Measurements from ENCODE around the gene ITGB1BP1. TPM values are rescaled to one million over a fixed set of nuclear protein-coding genes. Genes with fewer than 3 reads are reported as not detected.

Gene ITGB1BP1
- total RNA-seq (2016; rRNA removed; fragmentation: Illumina TruSeq; extraction: Trizol) (108 and 125 TPM in 2 replicates), polyA plus RNA-seq (2011; rRNA removed) (83.6 and 106 TPM in 2 replicates), polyA minus RNA-seq (2011; rRNA and poly(A)+ RNA removed; ENCODE audit: low replicate concordance) (13.3 and 35.9 TPM in 2 replicates), Bru-seq, nascent RNA (percentile 76 among the genes with signal in this experiment), BruChase-seq, experiment 1, labeled RNA remaining after a 6-hour chase (percentile 74 among the genes with signal in this experiment), BruChase-seq, experiment 2, labeled RNA remaining after a 2-hour chase (percentile 77 among the genes with signal in this experiment)
- total RNA-seq (2016; cell fraction: cytosol; rRNA removed; fragmentation: Illumina TruSeq; extraction: Trizol; ENCODE audit: low read depth) = 430 and 468 TPM in 2 replicates
- 111 and 112 TPM in 2 replicates for total RNA-seq (2016; cell fraction: insoluble cytoplasmic fraction; rRNA removed; fragmentation: Illumina TruSeq; extraction: Trizol)
- 377 and 404 TPM in 2 replicates for total RNA-seq (2016; cell fraction: membrane; rRNA removed; fragmentation: Illumina TruSeq; extraction: Trizol)
- total RNA-seq (2016; cell fraction: nucleus; rRNA removed; fragmentation: Illumina TruSeq; extraction: Trizol) = 50.0 and 51.9 TPM in 2 replicates
- 45.2 and 54.1 TPM in 2 replicates for polyA plus RNA-seq (2011; cell fraction: cytosol; rRNA removed)
- 41.6 and 57.5 TPM in 2 replicates for polyA plus RNA-seq (2011; cell fraction: nucleus; rRNA removed)
- 89.6 and 111 TPM in 2 replicates for polyA plus RNA-seq (2012)
- 797 and 956 TPM in 2 replicates for polyA plus RNA-seq (2016; cell fraction: cytosol; fragmentation: Illumina TruSeq; extraction: Trizol; ENCODE audit: low read depth)
- polyA plus RNA-seq (2016; cell fraction: insoluble cytoplasmic fraction; fragmentation: Illumina TruSeq; extraction: Trizol; ENCODE audit: low read depth) = 170 and 179 TPM in 2 replicates
- polyA plus RNA-seq (2016; cell fraction: membrane; fragmentation: Illumina TruSeq; extraction: Trizol; ENCODE audit: low read depth) = 570 and 618 TPM in 2 replicates
- polyA plus RNA-seq (2016; cell fraction: nucleus; fragmentation: Illumina TruSeq; extraction: Trizol; ENCODE audit: insufficient read depth, low read depth) = 135 and 136 TPM in 2 replicates
- 17.3 and 20.8 TPM in 2 replicates for polyA minus RNA-seq (2011; cell fraction: cytosol; rRNA and poly(A)+ RNA removed)
- polyA minus RNA-seq (2011; cell fraction: nucleus; rRNA and poly(A)+ RNA removed) = 21.0 and 23.9 TPM in 2 replicates
- long read RNA-seq, experiment 1, full-length matches to known transcripts = 73 of 139 reads
- long read RNA-seq, experiment 1, partial matches to known transcripts = 4 of 139 reads
- long read RNA-seq, experiment 1, other reads (novel, unspliced or antisense) = 62 of 139 reads
- long read RNA-seq, experiment 2, full-length matches to known transcripts = 88 of 139 reads
- long read RNA-seq, experiment 2, partial matches to known transcripts = 12 of 139 reads
- long read RNA-seq, experiment 2, other reads (novel, unspliced or antisense) = 39 of 139 reads

DNA sequence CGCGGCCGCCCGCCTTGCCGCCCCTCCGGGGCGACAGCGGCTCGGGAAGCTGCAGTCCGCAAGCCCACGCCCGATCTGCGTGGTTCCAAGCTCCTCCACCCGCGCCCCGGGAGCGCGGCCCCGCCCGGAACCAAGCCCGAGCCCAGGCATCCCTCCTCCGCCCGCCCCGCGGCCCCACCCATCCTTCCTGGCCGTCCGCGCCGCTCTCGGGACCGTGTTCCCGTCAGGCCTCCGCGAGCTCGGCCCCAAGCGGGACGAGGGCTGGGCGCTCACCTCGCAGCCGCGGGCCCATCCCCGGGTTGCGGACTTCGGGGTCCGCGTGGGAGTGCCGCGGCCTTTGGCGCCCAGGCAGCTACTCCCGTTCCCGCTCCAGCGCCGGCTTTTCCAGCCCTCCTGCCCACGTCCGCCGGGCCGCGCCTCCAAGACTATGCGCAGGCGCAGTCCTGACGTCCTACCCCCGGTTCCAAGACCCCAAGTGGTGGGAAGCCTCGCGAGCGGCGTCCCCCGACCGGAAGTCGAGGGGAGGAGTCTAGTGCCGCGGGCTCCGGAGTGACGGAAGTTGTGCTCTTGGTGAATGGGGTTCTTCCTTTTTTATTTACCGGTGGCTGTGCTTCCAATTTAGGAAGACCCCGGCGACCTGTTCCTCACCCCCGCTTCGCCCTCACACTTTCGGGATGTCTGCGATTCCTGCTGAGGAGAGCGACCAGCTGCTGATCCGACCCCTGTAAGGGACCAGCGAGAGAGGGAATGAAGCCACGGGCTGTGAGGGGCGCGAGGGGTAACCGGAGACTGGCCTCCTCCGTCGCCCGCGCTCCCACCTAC is at the start of gene ITGB1BP1, which contains the start of gene CPSF3:
ITGB1BP1 (minus strand) TSS at position 429 of the 822 bp plus-strand sequence. CDS start 4,831 bp downstream, outside the sequence.
CPSF3 (plus strand) TSS at position 555 of the 822 bp plus-strand sequence; CDS start at position 675, 120 bp downstream.
- H3K27me3 ChIP-seq (ENCODE audit: control insufficient read depth in 1 of 2, insufficient read depth in 2 of 2, low read length in 2 of 2) = no peaks in the 10 kb centered on the region; a peak in 1 of 5 replicates
- H3K4me1 ChIP-seq (ENCODE audit: insufficient read depth, low read length) = peaks cover 57% of the 10 kb centered on the region
- peak within 1 kb of the TSS; percentile 80 to 97 (median 86) for H3K4me3 ChIP-seq (replicated peaks in 1 of 3; ENCODE audit: insufficient read depth in 1 of 3, low read depth in 2 of 3, low read length in 3 of 3)
- no peaks in the 10 kb centered on the region for H4K20me1 ChIP-seq (ENCODE audit: insufficient read depth, low read length)
- BruUV-seq (replicated peaks) = no TSS peak
- FAIRE-seq = peak; percentile 82
- CTCF ChIA-PET (ENCODE audit: low intra/inter-chr PET ratio, low total read pairs) = no interaction called here
- peak within 1 kb of the TSS; percentile 75 for H3K27ac ChIP-seq (ENCODE audit: extremely low read length, insufficient read depth, low read length)
- POLR2A ChIA-PET = interaction anchor here (0.9 to 3.1 kb wide), 15 partner anchors 12 to 256 kb away, joined by 3 to 44 read pairs (median 5); partner anchors contain the start of genes IAH1 and YWHAQ
- peak within 1 kb of the TSS; percentile 93 for H3K4me2 ChIP-seq (ENCODE audit: low read depth, low read length)
- DNase-seq (ENCODE audit: low spot score) = peak; percentile 98
- H3K79me2 ChIP-seq (ENCODE audit: insufficient read depth, low read length) = peaks cover 56% of the 10 kb centered on the region
- peaks cover 0 to 2% of the 10 kb centered on the region in 2 experiments; a peak in 3 of 5 replicates for H3K36me3 ChIP-seq (replicated peaks in 1 of 2; ENCODE audit: control insufficient read depth in 1 of 2, insufficient read depth in 2 of 2, low read length in 2 of 2)
- intact Hi-C loops (cut with micrococcal nuclease; ENCODE audit: unreplicated experiment) = loop anchor here (1.0 to 5.0 kb wide), 4 partner anchors 36 to 280 kb away; partner anchors contain the start of gene ADAM17
- peak; percentile 87 for ATAC-seq
- 1% methylated on average over 26 of the region's 91 CpGs for WGBS (ENCODE audit: low lambda C conversion rate)
- H3K9ac ChIP-seq (ENCODE audit: insufficient read depth, low read depth, low read length) = peak within 1 kb of the TSS; percentile 93
- in situ Hi-C loops (cut with HindIII; ENCODE audit: extremely low pct_ligation_motif_present, low pct_unique_long_range_greater_than_20kb) = loop anchor here (5.0 kb wide), 1 partner anchor 36 kb away; no protein-coding TSS in a partner anchor
- H3K9me3 ChIP-seq (ENCODE audit: low read length) = no peaks in the 10 kb centered on the region
- peak within 1 kb of the TSS; percentile 0 for H2AFZ ChIP-seq (ENCODE audit: low read length)
- TF ChIP-seq PCBP1 (IDR thresholded peaks at IDR 0.05; ENCODE audit: borderline replicate concordance, low read depth, low read length) (no peak), FLYWCH1 (CRISPR knock-in tag; IDR thresholded peaks at IDR 0.05) (peak; percentile 52; the same call in 1 of the 2 replicates), BCL6 (CRISPR knock-in tag; IDR thresholded peaks at IDR 0.05) (no peak; the same call in 1 of the 2 replicates), MATR3 (CRISPR knock-in tag; IDR thresholded peaks at IDR 0.05) (no peak), NFE2 (CRISPR knock-in tag; IDR thresholded peaks at IDR 0.05) (no peak), GTF2F1 (IDR thresholded peaks at IDR 0.05; ENCODE audit: low read length) (no peak), ZMAT3 (CRISPR knock-in tag; conservative IDR thresholded peaks at IDR 0.05) (peak; percentile 92), ZNF878 (CRISPR knock-in tag; IDR thresholded peaks at IDR 0.05) (peak; percentile 91; the same call in 1 of the 2 replicates), NONO (IDR thresholded peaks at IDR 0.05) (no peak), NONO (CRISPR knock-in tag; conservative IDR thresholded peaks at IDR 0.05) (peak; percentile 98), BCL3 (CRISPR knock-in tag; IDR thresholded peaks at IDR 0.05) (peak; percentile 85), KAT7 (CRISPR knock-in tag; IDR thresholded peaks at IDR 0.05; ENCODE audit: borderline replicate concordance) (peak; percentile 99)
- TF ChIP-seq, protein P1, sequence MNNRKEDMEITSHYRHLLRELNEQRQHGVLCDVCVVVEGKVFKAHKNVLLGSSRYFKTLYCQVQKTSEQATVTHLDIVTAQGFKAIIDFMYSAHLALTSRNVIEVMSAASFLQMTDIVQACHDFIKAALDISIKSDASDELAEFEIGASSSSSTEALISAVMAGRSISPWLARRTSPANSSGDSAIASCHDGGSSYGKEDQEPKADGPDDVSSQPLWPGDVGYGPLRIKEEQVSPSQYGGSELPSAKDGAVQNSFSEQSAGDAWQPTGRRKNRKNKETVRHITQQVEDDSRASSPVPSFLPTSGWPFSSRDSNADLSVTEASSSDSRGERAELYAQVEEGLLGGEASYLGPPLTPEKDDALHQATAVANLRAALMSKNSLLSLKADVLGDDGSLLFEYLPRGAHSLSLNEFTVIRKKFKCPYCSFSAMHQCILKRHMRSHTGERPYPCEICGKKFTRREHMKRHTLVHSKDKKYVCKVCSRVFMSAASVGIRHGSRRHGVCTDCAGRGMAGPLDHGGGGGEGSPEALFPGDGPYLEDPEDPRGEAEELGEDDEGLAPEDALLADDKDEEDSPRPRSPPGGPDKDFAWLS (CRISPR knock-in tag; IDR thresholded peaks at IDR 0.05; ENCODE audit: borderline replicate concordance) = no peak

Measured in HepG2 (cell line).